GM19438 (cell line): Measurements from ENCODE around the gene CAPS2.
"Not testable (repeated sequence)": the region's sequence is repeated elsewhere in the genome, so short reads cannot be mapped to it uniquely, and the experiment has no call there.

Experiments used
- ATAC-seq: cut with Tn5 transposase; IDR thresholded peaks from one replicate; pipeline ENCODE4 v1.9.1; 2021; ENCODE audit warnings: low read depth; ENCODE audit not compliant: unreplicated experiment

The CAPS2 gene

DNA sequence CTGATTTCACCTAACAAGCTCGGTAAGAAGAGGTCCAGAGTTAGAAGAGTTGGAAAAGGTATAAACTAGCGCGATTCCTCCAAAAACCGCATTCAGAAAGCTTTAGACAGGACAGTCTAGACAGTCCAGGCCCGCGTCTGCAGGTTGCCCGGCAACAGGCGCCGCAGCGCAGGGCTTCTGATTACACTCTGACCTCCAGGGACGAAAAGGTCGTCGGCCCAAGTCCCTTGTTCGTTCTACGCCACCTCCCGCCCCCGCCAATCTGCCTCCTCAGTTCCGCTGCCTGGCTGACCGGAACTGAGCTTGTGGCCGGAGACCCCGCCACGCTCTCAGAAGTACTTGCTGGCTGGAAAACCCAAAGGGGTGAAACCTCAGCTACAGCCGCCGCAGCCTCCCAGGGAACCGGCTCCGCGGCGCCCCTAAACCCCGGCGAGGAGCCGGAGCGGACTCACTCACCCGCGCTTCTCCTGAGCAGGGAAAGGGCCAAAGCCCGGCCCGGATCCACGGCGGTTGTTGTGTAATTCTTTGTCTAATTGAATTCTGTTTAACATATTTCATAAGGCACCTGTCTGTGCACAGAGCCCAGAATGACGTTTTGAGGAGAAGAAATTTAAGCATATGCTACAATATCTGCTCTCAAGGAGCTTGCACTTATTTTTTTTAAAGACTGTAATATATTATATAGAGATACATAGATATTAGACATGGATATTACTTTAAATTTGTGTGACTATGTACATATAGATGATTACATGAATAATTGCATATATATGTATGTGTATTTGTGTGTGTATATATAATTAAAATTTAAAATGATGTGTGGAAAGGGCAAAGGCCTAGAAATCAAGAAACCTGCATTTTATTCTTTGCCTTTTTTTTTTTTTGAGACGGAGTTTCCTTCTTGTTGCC lies at the start of gene CAPS2:
CAPS2 (minus strand) TSS at position 407 of the 909 bp plus-strand sequence. CDS start 3,826 bp downstream, outside the sequence.
- ATAC-seq = peak; percentile 81

DNA sequence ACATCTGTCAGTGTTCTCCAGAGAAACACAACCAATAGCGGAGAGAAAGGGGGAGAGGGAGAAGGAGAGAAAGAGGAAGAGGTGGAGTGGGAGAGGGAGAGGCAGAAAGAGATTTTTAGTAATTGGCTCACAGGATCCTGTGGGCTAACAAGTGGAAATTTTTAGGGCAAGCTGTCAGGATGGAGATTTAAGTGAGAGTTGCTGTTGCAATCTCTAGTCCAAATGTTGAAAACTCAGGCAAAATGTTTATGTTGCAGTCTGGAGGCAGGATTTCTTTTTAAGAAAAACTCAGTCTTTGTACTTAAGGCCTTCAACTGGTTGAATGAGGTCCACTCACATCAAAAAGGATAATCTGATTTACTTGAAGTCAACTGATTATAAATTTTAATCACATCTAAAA lies 48.2 kb upstream of the CAPS2 start:
- no peak for ATAC-seq

DNA sequence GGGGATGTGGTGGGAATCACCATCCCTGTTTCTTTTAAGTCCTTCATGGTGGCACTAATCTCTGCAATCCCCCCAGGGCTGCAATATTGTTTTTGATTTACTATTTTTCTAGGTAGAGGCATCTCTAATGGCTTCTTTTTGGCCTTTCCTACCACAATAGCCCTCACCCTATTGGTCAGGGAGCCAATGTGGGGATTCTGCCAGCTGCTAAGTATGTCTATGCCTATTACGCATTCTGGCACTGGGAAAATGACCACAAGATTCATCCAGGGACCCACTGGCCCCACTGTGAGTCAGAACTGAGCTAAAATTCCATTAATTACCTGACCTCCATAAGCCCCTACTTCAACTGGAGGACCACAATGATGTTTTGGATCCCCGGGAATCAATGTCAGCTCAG lies 44.8 kb upstream of the CAPS2 start:
- no peak for ATAC-seq

DNA sequence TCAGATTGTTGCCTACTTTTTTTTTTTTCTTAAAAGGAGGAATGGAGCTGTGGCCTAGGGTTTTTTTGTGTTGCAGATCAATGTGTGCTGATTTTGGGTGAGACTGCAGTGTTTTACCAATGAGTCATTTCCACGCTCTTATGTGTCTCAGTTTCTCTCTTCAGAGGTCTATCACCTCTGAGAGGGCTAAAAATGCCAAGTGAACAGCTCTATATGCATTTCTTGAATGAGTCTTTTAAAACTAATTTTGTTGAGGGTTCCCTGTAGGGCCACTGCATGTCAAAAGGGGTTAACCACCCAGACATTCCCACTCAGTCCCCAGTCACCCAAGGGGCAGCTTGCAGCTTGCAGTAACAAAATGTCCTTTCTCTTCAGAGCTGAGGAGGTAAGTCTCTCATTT lies 36.5 kb upstream of the CAPS2 start:
- ATAC-seq = no peak

DNA sequence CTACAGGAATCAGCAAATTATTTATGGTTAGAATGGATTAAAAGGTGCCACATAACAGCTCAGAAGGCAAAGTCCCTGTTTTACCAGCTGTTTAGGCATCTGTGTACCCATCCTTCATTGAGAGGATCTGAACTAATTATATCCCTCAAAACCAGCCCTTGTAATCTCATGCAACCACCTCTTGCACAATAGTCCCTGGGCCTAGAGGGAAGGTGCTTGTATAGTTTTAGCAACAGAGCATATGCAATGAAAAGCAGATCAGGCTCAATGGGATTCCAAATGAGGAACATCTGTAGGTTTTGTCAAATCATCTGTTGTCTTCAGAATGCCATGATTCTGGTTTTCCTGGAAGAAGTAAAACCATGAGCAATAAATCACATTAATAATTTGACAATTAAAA lies 34.8 kb upstream of the CAPS2 start:
- ATAC-seq = no peak

DNA sequence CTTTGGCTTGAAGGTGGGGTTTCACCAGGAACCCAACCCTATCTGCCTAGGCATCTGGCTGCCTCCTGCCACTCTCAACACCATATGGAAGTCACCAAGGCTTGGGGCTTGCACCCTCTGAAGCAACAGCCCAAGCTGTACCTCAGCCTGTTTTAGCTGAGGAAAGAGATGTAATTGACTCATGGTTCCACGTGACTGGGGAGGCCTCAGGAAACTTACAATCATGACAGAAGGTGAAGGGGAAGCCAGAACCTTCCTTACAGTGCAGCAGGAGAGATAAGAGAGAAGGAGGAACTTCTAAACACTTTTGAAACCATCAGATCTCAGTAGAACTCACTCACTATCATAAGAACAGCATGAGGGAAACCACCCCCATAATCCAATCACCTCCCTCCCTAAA lies 31.3 kb upstream of the CAPS2 start:
- ATAC-seq = no peak

DNA sequence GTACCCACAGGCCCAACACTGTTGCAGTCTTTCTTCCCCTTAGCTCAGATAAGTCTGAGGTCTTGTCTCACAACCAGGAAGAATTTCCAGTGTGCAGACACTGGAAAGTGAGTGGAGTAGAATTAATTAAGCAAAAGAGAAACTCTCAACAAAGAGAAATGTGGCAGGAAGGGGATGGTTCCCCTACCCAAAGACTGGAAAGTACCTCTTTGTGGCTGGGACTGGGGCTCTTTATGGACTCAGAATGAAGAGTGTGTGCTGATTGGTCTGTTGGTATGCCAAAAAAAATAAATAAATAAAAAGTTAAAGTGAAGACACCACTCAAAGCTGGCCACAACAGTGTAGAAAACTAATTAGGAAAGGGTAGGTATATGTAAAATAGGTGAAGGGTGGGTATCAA lies 30.8 kb upstream of the CAPS2 start:
- ATAC-seq = no peak

DNA sequence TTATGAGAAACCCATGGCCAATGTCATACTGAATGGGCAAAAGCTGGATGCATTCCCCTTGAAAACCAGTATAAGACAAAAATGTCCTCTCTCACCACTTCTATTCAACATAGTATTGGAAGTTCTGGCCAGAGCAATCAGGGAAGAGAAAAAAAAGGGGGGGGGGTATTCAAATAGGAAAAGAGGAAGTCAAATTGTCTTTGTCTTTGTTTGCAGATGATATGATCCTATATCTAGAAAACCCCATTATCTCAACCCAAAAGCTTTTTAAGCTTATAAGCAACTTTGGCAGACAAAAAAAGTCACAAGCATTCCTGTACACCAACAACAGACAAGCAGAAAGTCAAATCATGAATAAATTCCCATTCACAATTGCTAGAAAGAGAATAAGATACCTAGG lies 23.9 kb upstream of the CAPS2 start:
- ATAC-seq = no peak

DNA sequence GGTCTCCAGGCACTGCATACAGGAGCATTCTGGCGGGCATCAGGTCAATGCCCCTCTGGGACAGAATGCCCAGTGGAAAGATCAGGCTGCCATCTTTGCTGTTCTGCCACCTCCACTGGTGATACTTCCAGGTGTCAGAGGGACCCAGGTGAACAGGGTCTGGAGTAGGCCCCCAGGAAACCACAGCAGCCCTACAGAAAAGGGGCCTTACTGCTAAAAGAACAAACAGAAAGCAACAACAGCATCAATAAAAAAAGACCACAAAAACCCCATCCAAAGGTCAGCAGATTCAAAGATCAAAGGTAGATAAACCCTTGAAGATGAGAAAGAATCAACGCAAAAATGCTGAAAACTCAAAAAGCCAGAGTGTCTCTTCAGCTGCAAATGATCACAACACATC lies 20.3 kb upstream of the CAPS2 start:
- no peak for ATAC-seq

DNA sequence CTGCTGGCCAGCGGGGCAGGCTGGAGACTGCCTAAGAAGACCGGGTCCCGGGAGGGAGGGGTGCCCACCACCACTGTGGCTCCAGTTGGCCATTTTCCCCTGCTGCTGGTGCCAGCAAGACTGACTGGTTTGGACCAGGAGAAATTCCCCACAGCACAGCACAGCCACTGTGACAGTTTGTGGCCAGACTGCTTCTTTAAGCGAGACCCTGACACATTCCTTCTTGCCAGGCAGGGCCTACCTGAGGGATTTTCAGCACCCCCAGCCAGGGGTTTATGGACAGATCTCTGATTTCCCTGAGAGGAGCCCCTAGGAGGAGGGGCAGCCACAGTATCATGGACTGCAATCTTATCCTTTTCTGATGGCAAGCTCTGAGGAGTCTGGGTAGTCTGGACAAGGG lies 19.8 kb upstream of the CAPS2 start:
- no peak for ATAC-seq

DNA sequence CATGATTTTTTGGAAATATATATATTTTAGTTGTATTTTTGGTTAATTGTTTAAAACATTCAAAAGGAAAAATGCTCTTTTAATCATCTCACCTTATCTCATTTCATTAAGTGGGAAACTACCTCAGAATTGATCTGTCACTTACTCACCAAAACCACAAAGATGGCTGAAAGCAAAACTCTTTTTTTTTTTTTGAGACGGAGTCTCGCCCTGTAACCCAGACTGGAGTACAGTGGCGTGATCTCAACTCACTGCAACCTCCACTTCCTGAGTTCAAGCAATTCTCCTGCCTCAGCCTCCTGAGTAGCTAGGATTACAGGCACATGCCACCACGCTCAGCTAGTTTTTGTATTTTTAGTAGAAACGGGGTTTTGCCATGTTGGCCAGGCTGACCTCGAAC lies 16.1 kb upstream of the CAPS2 start:
- not testable (repeated sequence) for ATAC-seq

DNA sequence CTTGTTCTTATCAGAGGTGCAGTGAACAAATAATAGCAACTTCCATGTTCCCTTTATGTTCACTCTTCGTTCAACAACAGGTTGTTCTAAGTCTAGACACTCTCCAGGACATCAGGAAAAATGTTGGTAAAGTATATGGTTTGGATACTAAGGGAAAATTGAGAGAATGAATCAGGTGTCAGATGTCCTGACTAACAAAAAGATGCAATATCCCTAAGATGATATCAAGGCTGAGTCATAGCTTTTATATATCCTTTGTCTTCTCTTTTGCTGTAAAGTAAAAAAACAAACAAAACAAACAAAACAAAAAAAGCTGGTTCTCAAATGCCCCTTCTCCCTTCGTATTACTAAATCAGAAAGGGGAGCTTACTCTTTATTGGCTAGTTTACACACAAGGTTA lies 15.4 kb upstream of the CAPS2 start:
- no peak for ATAC-seq

DNA sequence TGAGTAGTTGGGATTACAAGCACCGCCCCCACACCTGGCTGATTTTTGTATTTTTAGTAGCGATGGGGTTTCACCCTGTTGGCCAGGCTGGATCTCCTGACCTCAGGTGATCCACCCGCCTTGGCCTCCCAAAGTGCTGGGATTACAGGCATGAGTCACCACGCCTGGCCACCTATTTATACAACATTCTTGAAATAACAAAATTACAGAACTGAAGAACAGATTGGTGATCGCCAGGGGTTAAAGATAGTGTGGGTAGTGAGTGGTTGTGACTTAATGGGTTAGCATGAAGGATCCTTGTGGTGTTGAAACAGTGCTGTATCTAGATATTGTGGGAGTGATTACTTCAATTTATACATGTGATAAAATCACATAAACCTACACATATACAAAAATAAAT lies 11.7 kb upstream of the CAPS2 start:
- no peak for ATAC-seq

DNA sequence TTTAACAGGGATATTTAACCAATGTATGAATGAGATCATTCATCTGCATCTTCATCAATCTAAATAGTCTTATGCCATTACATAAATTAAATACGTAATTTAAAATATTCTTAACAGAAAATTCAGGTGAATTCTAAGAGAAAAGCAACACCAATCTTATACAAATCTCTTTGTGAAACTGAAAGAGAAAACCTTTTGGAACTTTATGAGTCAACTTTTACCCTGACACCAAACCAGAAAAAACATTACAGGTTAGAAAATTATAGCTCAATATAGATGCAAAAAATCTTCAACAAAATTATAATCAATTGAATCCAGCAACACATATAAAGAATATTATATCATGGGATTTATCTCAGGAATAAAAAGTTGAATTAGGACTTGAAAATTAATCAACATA lies 7.8 kb upstream of the CAPS2 start:
- no peak for ATAC-seq

DNA sequence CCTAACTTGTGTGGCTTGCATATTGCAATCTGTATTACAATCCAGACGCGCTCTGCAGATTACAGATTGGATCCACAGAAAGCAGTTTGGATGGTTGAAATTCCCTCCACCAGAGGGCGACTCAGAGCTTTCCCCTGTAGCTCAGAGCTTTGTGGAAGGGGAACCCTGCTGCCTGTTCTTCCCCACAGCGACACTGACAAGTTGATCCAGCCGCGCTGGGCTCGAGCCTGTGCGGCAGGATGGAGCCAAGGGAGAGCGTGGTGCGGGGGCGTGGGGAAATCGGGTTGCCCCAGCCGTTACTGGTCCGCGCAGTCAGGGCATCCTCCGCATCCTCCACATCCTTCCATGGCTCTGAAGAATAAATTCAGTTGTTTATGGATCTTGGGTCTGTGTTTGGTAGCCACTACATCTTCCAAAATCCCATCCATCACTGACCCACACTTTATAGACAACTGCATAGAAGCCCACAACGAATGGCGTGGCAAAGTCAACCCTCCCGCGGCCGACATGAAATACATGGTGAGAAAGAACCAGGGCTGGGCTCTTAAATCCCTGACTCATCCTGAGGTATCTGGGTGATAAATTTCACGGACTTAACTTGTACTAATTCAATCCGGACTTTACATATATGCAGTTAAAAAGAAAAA lies 4.4 kb upstream of the CAPS2 start, which contains the start of gene GLIPR1L1:
GLIPR1L1 (plus strand) TSS at position 287 of the 647 bp plus-strand sequence; CDS start at position 346, 59 bp downstream.
- ATAC-seq = peak; percentile 63

DNA sequence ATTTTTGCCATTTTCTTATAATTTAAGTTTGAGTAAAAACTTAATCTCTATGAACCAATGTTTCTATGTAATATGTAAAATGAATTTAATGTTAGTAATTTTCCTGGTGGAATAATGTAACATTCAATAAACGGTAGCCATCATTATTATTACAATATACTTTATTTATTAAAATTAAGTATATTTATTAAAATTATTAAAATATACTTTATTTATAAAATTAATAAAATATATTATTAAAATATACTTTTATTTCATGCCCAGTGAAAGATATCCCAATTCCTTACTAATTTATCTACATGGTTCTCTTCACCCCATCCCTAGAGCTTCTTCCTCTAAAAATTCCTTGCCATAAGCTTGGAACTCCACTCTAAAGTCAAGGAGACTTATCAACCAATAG lies 2.5 kb downstream of the CAPS2 start:
- ATAC-seq = no peak

DNA sequence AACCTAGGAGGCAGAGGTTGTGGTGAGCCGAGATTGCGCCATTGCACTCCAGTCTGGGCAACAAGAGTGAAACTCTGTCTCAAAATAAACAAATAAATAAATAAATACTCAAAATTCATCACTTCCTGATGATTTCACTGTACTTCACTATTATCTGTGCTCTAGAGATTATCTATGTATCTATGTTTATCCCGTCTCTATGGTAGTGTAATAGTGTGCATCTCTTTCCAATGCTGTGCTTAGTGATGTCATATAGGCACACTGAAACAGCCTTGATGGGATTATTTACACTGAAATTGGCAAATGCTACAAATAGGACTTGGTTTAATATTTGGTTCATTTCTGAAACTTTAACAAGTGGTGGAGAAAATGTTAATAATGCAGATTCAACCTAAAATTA lies 6.5 kb downstream of the CAPS2 start:
- ATAC-seq = no peak

DNA sequence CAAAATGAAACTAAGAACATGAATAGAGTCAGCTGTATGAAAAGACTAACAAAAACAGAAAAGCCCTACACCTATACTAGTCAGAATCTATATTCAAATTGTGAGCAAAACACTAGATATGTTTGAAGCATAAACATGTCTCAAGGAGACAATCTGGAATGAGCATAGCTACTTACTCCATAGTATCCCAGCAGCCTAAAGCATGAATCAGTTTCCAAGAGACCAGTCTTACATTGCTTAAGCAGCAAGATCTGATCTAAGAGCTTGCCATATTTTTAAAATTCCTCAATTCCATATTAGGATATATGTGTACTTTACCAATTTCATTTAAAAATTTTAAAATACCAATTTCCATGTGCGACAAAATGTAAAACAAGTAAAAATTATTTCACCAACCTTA lies 7.7 kb downstream of the CAPS2 start:
- ATAC-seq = no peak

DNA sequence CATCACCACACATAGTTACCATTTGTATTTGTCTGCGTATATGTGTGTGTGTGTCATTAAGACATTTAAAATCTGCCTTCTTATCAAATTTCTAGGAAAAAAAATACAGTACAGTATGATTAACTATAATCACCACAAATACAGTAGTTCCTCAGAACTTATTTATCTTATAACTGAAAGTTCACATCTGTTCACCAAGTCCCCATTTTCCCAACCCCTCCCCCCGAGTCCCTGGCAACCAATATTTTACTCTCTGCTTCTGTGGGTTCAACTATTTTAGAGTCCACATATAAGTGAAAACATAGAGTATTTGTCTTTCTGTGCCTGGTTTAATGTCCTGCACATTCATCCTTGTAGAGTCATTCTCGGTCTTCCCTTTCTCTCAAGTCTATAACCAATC lies 12.3 kb downstream of the CAPS2 start:
- no peak for ATAC-seq

DNA sequence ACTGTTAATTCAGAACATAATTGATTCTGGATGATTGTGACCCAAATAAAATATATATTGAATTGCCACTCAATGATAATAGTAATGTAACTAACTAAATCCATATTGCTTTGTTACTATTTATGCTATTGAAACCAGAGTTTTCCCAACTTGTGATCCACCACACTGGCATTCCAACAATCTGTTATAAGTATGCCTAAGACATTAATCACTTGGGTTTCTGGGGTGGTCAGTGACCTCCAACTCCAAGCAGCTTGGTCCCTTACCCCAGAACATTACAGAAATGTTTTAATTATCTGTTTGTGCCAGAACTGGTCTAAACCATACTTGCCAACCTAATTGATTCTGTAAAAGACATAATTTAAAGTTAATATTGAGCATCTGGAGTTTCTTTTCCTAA lies 14.6 kb downstream of the CAPS2 start:
- no peak for ATAC-seq

DNA sequence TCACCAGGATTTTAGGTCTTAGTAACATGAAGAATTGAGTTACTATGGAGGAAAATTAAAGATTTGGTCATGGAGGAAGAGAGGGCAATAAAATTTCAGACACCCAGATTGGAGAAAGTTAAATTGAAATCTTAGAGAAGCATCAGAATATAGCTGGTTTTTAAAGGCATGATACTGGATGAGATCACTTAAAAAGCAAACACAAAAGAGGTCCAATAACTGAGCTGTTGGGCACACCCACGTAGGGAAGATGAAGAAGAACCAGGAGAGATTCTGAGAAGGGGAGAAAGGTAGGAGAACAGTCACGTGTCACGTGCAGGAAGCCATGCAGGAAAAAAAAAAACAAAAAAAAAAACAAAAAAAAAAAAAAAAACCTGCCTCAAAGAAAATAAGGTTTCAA lies 18.8 kb downstream of the CAPS2 start:
- ATAC-seq = no peak

DNA sequence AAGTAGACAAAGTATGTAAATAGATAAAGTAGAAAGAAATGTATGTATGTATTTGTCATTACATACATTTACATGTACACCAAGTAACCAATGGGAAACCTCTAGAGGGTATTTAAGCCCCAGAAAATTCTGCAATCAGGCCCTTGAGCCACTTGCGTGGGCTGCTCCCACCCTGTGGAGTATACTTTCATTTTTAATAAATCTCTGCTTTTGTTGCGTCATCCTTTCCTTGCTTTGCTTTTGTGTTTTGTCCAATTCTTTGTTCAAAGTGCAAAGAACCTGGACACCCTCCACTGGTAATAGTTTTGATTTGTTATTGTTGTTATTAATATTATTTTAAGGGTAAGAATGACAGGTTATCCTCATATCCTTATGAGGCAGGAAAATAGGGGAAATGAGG lies 21.8 kb downstream of the CAPS2 start:
- no peak for ATAC-seq
